Measurements from ENCODE around the gene LAMA3.
"Not testable (repeated sequence)": the region's sequence is repeated elsewhere in the genome, so short reads cannot be mapped to it uniquely, and the experiment has no call there.

LAMA3 gene

DNA sequence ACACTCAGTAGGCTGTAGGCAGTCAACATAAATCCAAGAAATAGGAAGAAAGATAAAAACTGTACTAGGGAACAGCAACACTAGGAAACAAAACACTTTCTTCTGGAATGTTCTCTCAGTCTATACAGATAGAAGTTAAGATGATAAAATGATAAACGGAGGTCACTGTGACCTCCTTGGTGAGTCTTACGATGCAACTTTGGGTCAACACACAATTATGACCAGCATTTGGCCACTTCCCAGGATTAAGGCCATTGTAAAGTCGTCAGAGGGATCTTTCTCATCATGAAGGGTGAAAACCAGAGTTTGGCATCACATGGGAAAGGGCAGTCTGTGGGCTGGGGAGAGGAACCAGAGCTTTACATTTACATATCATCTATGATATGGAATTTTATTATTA, 33.4 kb downstream of the LAMA3 start:
- H3K27ac Mint-ChIP-seq = no peak overlapping the region
- H3K36me3 Mint-ChIP-seq = no peaks in the 10 kb centered on the region
- no peaks in the 10 kb centered on the region for H3K4me1 Mint-ChIP-seq
- H3K9me3 Mint-ChIP-seq = no peaks in the 10 kb centered on the region
- no peak for DNase-seq
- no peak overlapping the region for H3K4me3 Mint-ChIP-seq
- peaks cover 0 to 12% of the 10 kb centered on the region in 2 donors for H3K27me3 Mint-ChIP-seq
- no peak for ATAC-seq (replicated peaks)

- no peak overlapping the region for H3K4me3 Mint-ChIP-seq
- no peaks in the 10 kb centered on the region for H3K9me3 Mint-ChIP-seq
- H3K27ac Mint-ChIP-seq = no peak overlapping the region
- no peaks in the 10 kb centered on the region for H3K36me3 Mint-ChIP-seq
- DNase-seq (no peak), ATAC-seq (replicated peaks) (no peak)
- H3K27me3 Mint-ChIP-seq = peaks cover 0 to 12% of the 10 kb centered on the region in 2 donors
- H3K4me1 Mint-ChIP-seq = no peaks in the 10 kb centered on the region
These were observed 33.9 kb downstream of the LAMA3 start for GRCh38 chr18:23723121-23723520.

DNA sequence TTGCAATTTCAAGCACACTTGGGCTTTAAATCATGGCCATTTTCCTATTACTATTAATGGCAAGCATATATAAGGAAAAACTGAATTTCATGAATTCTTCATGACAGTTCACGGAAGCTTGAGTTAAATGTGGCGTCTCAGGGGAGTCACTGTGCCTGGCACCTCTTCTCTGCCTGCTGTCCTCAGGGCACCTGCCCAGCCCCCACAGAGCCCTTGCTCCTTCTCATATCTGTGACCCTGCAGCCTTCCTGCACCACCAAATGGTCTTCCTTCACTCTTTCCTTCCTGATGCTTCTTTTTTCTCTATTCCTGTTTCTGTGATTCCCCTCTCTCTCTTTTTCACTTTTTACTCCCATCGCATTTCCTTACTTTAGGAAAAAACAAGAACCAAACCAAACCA, 35.4 kb downstream of the LAMA3 start:
- no peak for ATAC-seq (replicated peaks)
- H3K4me1 Mint-ChIP-seq = no peaks in the 10 kb centered on the region
- no peaks in the 10 kb centered on the region for H3K9me3 Mint-ChIP-seq
- H3K27me3 Mint-ChIP-seq = peaks cover 0 to 12% of the 10 kb centered on the region in 2 donors
- no peak overlapping the region for H3K4me3 Mint-ChIP-seq
- H3K27ac Mint-ChIP-seq = no peak overlapping the region
- no peaks in the 10 kb centered on the region for H3K36me3 Mint-ChIP-seq
- no peak for DNase-seq

- ATAC-seq (replicated peaks) = no peak
- peaks cover 0 to 12% of the 10 kb centered on the region in 2 donors for H3K27me3 Mint-ChIP-seq
- H3K4me1 Mint-ChIP-seq = no peaks in the 10 kb centered on the region
- no peaks in the 10 kb centered on the region for H3K36me3 Mint-ChIP-seq
- H3K27ac Mint-ChIP-seq = no peak overlapping the region
- DNase-seq = no peak
- no peak overlapping the region for H3K4me3 Mint-ChIP-seq
- no peaks in the 10 kb centered on the region for H3K9me3 Mint-ChIP-seq
These were observed 36.1 kb downstream of the LAMA3 start for GRCh38 chr18:23725351-23725750.

DNA sequence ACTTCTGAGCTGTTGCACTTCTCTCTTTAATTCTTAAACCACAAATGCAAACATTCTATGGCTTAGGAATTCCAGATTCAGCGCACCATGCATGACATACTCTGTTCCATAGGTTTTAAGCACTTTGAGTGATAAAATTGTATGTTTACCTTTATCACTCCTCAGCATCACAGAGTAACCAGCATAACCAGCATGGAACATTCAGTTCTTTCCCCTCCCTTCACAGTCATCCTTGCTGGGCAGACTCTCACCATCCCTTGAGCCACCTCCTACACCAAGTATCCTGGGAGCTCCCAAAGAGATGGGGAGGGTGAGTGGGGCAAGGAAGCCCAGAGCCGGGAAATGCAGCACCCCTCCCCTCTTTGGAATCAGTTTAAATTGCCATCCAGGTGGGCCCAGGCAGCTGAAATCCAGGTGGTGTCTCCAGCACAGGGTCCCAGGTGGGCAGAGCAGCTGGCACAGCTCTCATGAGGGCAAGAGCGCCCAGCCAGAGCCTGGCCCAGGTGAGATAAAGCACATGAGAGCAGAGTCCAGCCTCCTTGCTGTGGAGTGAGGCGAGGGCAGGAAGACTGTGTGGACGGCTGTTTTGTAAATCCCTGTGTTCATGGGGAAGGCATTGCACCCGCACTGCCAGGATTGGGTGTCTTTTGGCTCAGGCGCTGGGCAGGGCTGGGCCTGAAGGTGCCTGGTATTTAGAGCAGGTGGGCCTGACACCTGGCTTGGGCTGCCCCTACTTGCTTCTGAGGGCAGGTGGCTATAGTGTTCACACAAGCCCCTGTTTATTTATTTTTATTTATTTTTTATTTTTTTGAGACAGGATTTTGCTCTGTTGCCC, 36.8 kb downstream of the LAMA3 start:
- Mint-ChIP-seq H3K4me3 (no peak overlapping the region), H3K4me1 (no peaks in the 10 kb centered on the region), H3K9me3 (no peaks in the 10 kb centered on the region), H3K27ac (no peak overlapping the region), H3K36me3 (no peaks in the 10 kb centered on the region), H3K27me3 (peaks cover 0 to 12% of the 10 kb centered on the region in 2 donors)
- ATAC-seq (replicated peaks) (no peak), DNase-seq (no peak)

DNA sequence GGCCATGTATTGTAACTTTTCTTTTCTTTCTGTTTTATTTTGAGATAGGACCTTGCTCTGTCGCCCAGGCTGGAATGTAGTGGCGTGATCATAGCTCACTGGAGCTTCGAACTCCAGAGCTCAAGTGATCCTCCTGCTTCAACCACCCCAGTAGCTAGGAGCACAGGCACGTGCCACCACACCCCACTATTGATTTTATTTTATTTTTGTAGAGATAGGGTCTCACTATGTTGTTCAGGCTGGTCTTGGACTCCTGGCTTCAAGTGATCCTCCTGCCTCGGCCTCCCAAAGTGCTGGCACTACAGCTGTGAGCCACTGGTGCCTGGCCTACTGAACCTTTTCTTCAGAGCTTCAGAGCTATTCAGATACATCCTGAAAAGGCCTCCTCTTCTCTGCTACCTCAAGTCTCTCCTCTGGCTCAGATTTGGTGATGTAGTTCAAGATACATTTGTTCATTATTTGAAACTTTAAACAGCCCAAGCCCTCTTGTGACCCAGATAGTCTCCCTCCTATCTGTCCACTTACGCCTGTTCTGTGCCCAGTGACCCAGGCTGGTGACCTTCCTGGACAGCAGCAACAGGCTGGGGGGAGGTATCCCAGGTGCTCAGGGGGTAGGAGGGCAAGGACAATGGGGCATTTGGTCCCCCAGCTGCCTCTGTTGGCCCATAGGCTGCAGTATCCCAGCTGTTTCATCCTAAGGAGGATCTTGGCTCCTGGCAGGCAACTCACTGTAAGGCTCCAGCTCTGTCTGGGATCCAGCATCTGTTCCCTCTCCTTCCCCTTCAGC, 38.6 kb downstream of the LAMA3 start:
- H3K27ac Mint-ChIP-seq = no peak overlapping the region
- H3K4me1 Mint-ChIP-seq = peaks cover 0 to 1% of the 10 kb centered on the region in 2 donors
- H3K36me3 Mint-ChIP-seq = peaks cover 0 to 4% of the 10 kb centered on the region in 2 donors
- H3K4me3 Mint-ChIP-seq = no peak overlapping the region
- H3K27me3 Mint-ChIP-seq = peaks cover 6 to 8% of the 10 kb centered on the region in 2 donors
- ATAC-seq (replicated peaks) (no peak), DNase-seq (no peak)
- peaks cover under 1 to 6% of the 10 kb centered on the region in 2 donors for H3K9me3 Mint-ChIP-seq

GRCh38 chr18:23730857-23731256, 41.6 kb downstream of the LAMA3 start:
- H3K36me3 Mint-ChIP-seq = peaks cover 0 to 7% of the 10 kb centered on the region in 2 donors
- H3K27ac Mint-ChIP-seq = no peak overlapping the region
- no peak overlapping the region for H3K4me3 Mint-ChIP-seq
- ATAC-seq (replicated peaks) (no peak), DNase-seq (no peak)
- peaks cover 0 to 12% of the 10 kb centered on the region in 2 donors for H3K4me1 Mint-ChIP-seq
- H3K27me3 Mint-ChIP-seq = peaks cover 4 to 6% of the 10 kb centered on the region in 2 donors
- H3K9me3 Mint-ChIP-seq = peaks cover 4 to 11% of the 10 kb centered on the region in 2 donors

GRCh38 chr18:23731861-23732260, 42.6 kb downstream of the LAMA3 start:
- ATAC-seq (replicated peaks) (no peak), DNase-seq (no peak)
- Mint-ChIP-seq H3K9me3 (peaks cover 4 to 11% of the 10 kb centered on the region in 2 donors), H3K27ac (peak overlapping the region; percentile 49), H3K27me3 (peaks cover 4 to 6% of the 10 kb centered on the region in 2 donors), H3K4me1 (peaks cover 0 to 12% of the 10 kb centered on the region in 2 donors), H3K36me3 (peaks cover 0 to 7% of the 10 kb centered on the region in 2 donors), H3K4me3 (no peak overlapping the region)

- DNase-seq = no peak
- peaks cover 0 to 12% of the 10 kb centered on the region in 2 donors for H3K4me1 Mint-ChIP-seq
- H3K36me3 Mint-ChIP-seq = peaks cover 0 to 7% of the 10 kb centered on the region in 2 donors
- H3K27me3 Mint-ChIP-seq = peaks cover 8 to 10% of the 10 kb centered on the region in 2 donors
- peaks cover 4 to 11% of the 10 kb centered on the region in 2 donors for H3K9me3 Mint-ChIP-seq
- ATAC-seq (replicated peaks) = no peak
- no peak overlapping the region for H3K4me3 Mint-ChIP-seq
- H3K27ac Mint-ChIP-seq = no peak overlapping the region
These were observed 43.2 kb downstream of the LAMA3 start for GRCh38 chr18:23732439-23732838.

DNA sequence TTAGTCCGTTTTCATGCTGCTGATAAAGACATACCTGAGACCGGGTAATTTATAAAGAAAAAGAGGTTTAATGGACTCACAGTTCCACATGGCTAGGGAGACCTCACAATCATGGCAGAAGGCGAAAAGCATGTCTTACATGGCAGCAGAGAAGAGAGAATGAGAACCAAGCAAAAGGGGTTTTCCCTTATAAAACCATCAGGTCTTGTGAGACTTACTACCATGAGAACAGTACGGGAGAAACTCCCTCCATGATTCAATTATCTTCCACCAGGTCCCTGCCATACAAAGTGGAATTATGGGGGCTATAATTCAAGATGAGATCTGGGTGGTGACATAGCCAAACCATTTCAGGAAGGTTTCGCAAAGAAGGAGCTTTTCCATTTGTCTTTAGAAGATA, 44.0 kb downstream of the LAMA3 start:
- H3K36me3 Mint-ChIP-seq, DNase-seq, H3K27ac Mint-ChIP-seq, H3K4me3 Mint-ChIP-seq: not testable (repeated sequence)
- Mint-ChIP-seq H3K4me1 (peaks cover 7 to 18% of the 10 kb centered on the region in 2 donors), H3K9me3 (peaks cover 4 to 11% of the 10 kb centered on the region in 2 donors), H3K27me3 (peaks cover 16 to 18% of the 10 kb centered on the region in 2 donors)
- ATAC-seq (replicated peaks) = peak in 1 of 2 donors; percentile 51

GRCh38 chr18:23733895-23734294, 44.6 kb downstream of the LAMA3 start:
- no peak overlapping the region for H3K27ac Mint-ChIP-seq
- no peak for DNase-seq
- peaks cover 0 to 7% of the 10 kb centered on the region in 2 donors for H3K36me3 Mint-ChIP-seq
- no peak for ATAC-seq (replicated peaks)
- no peak overlapping the region for H3K4me3 Mint-ChIP-seq
- H3K4me1 Mint-ChIP-seq = peaks cover 12 to 20% of the 10 kb centered on the region in 2 donors
- H3K9me3 Mint-ChIP-seq = peaks cover 4 to 11% of the 10 kb centered on the region in 2 donors
- H3K27me3 Mint-ChIP-seq = peaks cover 18 to 24% of the 10 kb centered on the region in 2 donors

GRCh38 chr18:23735021-23735464, 45.8 kb downstream of the LAMA3 start:
- Mint-ChIP-seq H3K27me3 (peaks cover 23 to 29% of the 10 kb centered on the region in 2 donors), H3K36me3 (peaks cover 0 to 7% of the 10 kb centered on the region in 2 donors), H3K4me3 (no peak overlapping the region), H3K27ac (no peak overlapping the region), H3K9me3 (peaks cover 4 to 11% of the 10 kb centered on the region in 2 donors), H3K4me1 (peaks cover 12 to 20% of the 10 kb centered on the region in 2 donors)
- DNase-seq (no peak), ATAC-seq (replicated peaks) (peak; percentile 66 to 84)

- DNase-seq (no peak), ATAC-seq (replicated peaks) (no peak)
- Mint-ChIP-seq H3K4me1 (peaks cover 12 to 23% of the 10 kb centered on the region in 2 donors), H3K36me3 (peaks cover 0 to 4% of the 10 kb centered on the region in 2 donors), H3K4me3 (no peak overlapping the region), H3K9me3 (peaks cover 4 to 6% of the 10 kb centered on the region in 2 donors), H3K27ac (no peak overlapping the region), H3K27me3 (peaks cover 25 to 28% of the 10 kb centered on the region in 2 donors)
These were observed 48.3 kb downstream of the LAMA3 start for GRCh38 chr18:23737578-23737977.

DNA sequence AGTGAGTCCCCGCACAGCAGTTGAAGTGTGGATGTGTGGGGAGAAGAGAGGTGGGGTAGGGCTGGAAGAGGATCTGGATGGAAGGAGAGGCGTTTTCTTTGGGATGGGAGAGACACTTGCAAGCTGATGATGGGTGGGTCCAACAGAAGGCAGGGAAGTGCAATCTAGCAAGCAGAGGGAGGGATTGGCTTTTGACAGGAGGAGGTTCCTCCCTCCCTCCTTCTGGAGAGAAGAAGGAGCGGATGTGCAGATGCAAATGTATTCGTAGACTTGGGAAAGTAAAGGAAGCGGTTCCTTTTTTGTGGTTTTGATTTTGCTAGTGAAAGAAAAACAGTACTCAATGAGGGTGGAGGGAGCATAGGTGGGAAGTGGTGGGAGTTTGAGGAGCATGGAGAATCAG, 48.9 kb downstream of the LAMA3 start:
- Mint-ChIP-seq H3K27ac (no peak overlapping the region), H3K27me3 (peaks cover 25 to 28% of the 10 kb centered on the region in 2 donors), H3K4me1 (peaks cover 12 to 19% of the 10 kb centered on the region in 2 donors), H3K36me3 (peaks cover 0 to under 1% of the 10 kb centered on the region in 2 donors), H3K9me3 (peaks cover under 1 to 2% of the 10 kb centered on the region in 2 donors), H3K4me3 (no peak overlapping the region)
- DNase-seq (no peak), ATAC-seq (replicated peaks) (no peak)

Data from stimulated activated naive B cell treated with anti-CD40 and anti-IgM and Interleukin-4, amounts not matched to agents 10 μg/mL and 1 μg/mL and 100 μg/mL, for 72 hours (primary cell).